ENCODE data around the gene ZBTB18. TPM values are rescaled to one million over a fixed set of nuclear protein-coding genes. Genes with fewer than 3 reads are reported as not detected.

The ZBTB18 gene
- total and polyA plus RNA-seq, 2 experiments from 2014 or later, result 1.2 to 10.9 TPM

DNA sequence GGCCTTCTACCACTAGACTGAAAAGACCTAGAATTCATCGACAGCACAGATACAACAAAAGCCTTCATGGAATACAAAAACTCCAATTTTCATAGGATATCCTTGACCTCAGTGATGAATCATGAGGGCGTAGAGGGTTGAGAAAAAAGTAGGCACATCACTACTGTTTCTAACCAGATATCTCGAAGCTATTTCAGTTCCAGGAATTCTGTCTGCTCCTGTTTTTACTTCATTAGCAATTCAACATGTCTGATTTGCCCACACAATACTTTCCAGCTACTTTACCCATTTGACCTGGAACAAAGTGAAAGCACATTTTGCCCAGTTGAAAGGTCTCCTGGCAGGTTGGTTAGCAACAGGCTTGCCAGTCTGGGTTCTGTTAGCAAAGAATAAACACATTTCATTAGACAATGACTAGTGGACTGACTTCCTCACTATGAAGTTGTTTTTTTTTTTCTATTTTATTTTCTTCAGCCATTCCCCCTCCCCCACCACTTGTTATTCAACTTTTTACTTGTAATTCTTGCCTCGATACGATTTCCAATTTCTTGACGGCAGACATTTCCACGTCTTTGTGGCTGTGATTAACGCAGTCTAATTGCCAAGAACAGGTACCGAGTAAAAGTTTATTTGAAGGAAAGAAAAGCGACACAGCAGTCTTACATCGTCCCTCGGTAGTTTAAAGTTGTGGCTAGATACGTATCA lies 4.0 kb upstream of the ZBTB18 start:
- peaks cover 27% of the 10 kb centered on the region for H3K79me2 ChIP-seq
- DNase-seq (ENCODE audit: low spot score), result no peak
- TF ChIP-seq EZH2phosphoT487 (IDR thresholded peaks at IDR 0.05; ENCODE audit: low read depth, severe bottlenecking, unreplicated experiment) (no peak), EZH2 (IDR thresholded peaks at IDR 0.05; ENCODE audit: borderline replicate concordance) (no peak)
- TF ChIP-seq, protein P1, sequence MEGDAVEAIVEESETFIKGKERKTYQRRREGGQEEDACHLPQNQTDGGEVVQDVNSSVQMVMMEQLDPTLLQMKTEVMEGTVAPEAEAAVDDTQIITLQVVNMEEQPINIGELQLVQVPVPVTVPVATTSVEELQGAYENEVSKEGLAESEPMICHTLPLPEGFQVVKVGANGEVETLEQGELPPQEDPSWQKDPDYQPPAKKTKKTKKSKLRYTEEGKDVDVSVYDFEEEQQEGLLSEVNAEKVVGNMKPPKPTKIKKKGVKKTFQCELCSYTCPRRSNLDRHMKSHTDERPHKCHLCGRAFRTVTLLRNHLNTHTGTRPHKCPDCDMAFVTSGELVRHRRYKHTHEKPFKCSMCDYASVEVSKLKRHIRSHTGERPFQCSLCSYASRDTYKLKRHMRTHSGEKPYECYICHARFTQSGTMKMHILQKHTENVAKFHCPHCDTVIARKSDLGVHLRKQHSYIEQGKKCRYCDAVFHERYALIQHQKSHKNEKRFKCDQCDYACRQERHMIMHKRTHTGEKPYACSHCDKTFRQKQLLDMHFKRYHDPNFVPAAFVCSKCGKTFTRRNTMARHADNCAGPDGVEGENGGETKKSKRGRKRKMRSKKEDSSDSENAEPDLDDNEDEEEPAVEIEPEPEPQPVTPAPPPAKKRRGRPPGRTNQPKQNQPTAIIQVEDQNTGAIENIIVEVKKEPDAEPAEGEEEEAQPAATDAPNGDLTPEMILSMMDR (IDR thresholded peaks at IDR 0.05; ENCODE audit: poor library complexity), result no peak
- peak overlapping the region; percentile 72 for H3K4me3 ChIP-seq
- H4K20me1 ChIP-seq (ENCODE audit: insufficient read depth, poor library complexity, severe bottlenecking), result peaks cover 17% of the 10 kb centered on the region
- H3K9me2 ChIP-seq (replicated peaks; ENCODE audit: insufficient read depth), result no peaks in the 10 kb centered on the region
- H2AFZ ChIP-seq, result peak overlapping the region; percentile 82
- WGBS (ENCODE audit: low lambda C conversion rate, missing lambda C conversion rate), result 17% methylated on average over 13 of the region's 13 CpGs
- H3K36me3 ChIP-seq (replicated peaks; ENCODE audit: insufficient read depth, low read depth), result no peaks in the 10 kb centered on the region
- H3K27me3 ChIP-seq, result no peaks in the 10 kb centered on the region
- peak overlapping the region; percentile 88 for H3K4me2 ChIP-seq
- H3K9me3 ChIP-seq (ENCODE audit: low read depth), result no peaks in the 10 kb centered on the region
- H3K4me1 ChIP-seq (ENCODE audit: insufficient read depth), result peaks cover 19% of the 10 kb centered on the region
- H3K27ac ChIP-seq, result peak overlapping the region; percentile 97

GRCh38 chr1:244047621-244048255 lies 3.3 kb upstream of the ZBTB18 start:
- Histone ChIP-seq H3K4me2 (peak overlapping the region; percentile 88), H2AFZ (peak overlapping the region; percentile 82), H3K27me3 (no peaks in the 10 kb centered on the region), H3K4me1 (ENCODE audit: insufficient read depth) (peaks cover 23% of the 10 kb centered on the region), H4K20me1 (ENCODE audit: insufficient read depth, poor library complexity, severe bottlenecking) (peaks cover 23% of the 10 kb centered on the region), H3K36me3 (replicated peaks; ENCODE audit: insufficient read depth, low read depth) (no peaks in the 10 kb centered on the region), H3K79me2 (peaks cover 34% of the 10 kb centered on the region), H3K27ac (peak overlapping the region; percentile 97), H3K9me2 (replicated peaks; ENCODE audit: insufficient read depth) (no peaks in the 10 kb centered on the region), H3K9me3 (ENCODE audit: low read depth) (no peaks in the 10 kb centered on the region), H3K4me3 (peak overlapping the region; percentile 72)
- no peak for TF ChIP-seq EZH2 (IDR thresholded peaks at IDR 0.05; ENCODE audit: borderline replicate concordance)
- TF ChIP-seq, protein P1 (IDR thresholded peaks at IDR 0.05; ENCODE audit: poor library complexity), result no peak
- no peak for TF ChIP-seq EZH2phosphoT487 (IDR thresholded peaks at IDR 0.05; ENCODE audit: low read depth, severe bottlenecking, unreplicated experiment)
- WGBS (ENCODE audit: low lambda C conversion rate, missing lambda C conversion rate), result 1% methylated on average over 40 of the region's 54 CpGs
- peak; percentile 72 for DNase-seq (ENCODE audit: low spot score)

DNA sequence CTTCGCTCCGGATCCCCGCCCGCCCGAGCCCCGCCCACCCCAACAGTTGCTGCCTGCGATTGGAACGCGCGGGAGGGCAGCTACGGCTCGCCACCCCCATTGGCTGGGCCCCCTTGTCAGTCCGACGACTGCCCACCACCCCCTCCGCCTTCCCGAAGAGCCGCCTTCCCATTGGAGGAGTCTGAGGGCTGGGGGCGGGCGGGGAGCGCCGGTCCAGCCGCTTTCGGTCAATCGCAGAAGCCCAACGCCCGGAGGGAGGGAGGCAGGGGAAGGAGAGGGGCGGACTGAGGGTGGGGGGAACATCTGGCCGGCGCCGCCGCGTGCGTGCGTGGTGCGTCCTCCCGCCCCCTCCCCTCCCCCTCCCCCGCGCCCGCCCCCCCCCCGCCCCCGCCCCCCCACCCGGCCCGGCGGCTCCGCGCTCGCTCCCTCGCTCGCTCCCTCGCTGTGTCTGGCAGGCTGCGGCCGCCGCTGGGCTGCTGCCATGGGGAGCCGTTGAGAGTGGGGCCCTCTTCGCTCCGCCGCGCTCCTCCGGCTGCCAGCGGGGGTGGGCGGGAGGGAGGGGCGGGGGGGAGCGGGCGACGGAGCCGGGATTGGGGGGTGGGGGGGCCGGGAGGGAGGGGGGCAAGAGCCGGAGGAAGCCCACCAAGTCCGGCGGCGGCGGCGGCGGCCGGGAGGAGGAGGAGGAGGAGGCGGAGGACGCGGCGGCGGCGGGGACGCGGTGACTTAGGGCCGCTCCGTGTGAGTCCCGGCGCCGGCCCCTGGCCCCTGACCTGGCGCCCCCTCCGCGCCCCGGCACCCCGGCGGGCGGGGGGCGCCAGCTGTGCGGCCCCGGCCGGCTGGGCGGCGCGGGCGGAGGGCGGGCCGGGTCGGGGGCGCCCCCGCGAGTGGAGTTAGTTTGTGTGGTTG lies 2.6 kb upstream of the ZBTB18 start:
- peaks cover 23% of the 10 kb centered on the region for H3K4me1 ChIP-seq (ENCODE audit: insufficient read depth)
- DNase-seq (ENCODE audit: low spot score), result peak; percentile 99
- no peaks in the 10 kb centered on the region for H3K27me3 ChIP-seq
- H3K79me2 ChIP-seq, result peaks cover 42% of the 10 kb centered on the region
- peak overlapping the region; percentile 88 for H3K4me2 ChIP-seq
- no peak overlapping the region for H2AFZ ChIP-seq
- no peaks in the 10 kb centered on the region for H3K9me2 ChIP-seq (replicated peaks; ENCODE audit: insufficient read depth)
- peaks cover 31% of the 10 kb centered on the region for H4K20me1 ChIP-seq (ENCODE audit: insufficient read depth, poor library complexity, severe bottlenecking)
- WGBS (ENCODE audit: low lambda C conversion rate, missing lambda C conversion rate), result 10% methylated on average over 8 of the region's 109 CpGs
- TF ChIP-seq EZH2phosphoT487 (IDR thresholded peaks at IDR 0.05; ENCODE audit: low read depth, severe bottlenecking, unreplicated experiment) (no peak), EZH2 (IDR thresholded peaks at IDR 0.05; ENCODE audit: borderline replicate concordance) (no peak)
- TF ChIP-seq, protein P1 (IDR thresholded peaks at IDR 0.05; ENCODE audit: poor library complexity), result no peak
- peak overlapping the region; percentile 81 for H3K27ac ChIP-seq
- H3K36me3 ChIP-seq (replicated peaks; ENCODE audit: insufficient read depth, low read depth), result no peaks in the 10 kb centered on the region
- peak overlapping the region; percentile 35 for H3K4me3 ChIP-seq
- H3K9me3 ChIP-seq (ENCODE audit: low read depth), result no peaks in the 10 kb centered on the region

All from hepatocyte (in vitro differentiated cells).